Fibroblast of lung (primary cell): ENCODE data around the gene PANK1.

ENCODE experiments used
- EZH2 ChIP-seq: IDR thresholded peaks from 2 replicates; pipeline ENCODE4 v1.5.1; 2012; ENCODE audit warnings: low read length, control low read depth, mild to moderate bottlenecking; ENCODE audit errors: missing control alignments
- TF ChIP-seq, protein P1 (sequence below), 2 donors: IDR thresholded peaks in 1 of 2; conservative IDR thresholded peaks in 1 of 2; 1 replicate in 1 of 2; 2 replicates in 1 of 2; pipeline ENCODE4 v1.5.1; 2011 to 2012; ENCODE audit warnings: low read length in 2 of 2, control low read depth in 1 of 2, inconsistent platforms in 1 of 2, low read depth in 1 of 2, mild to moderate bottlenecking in 1 of 2

DNA sequence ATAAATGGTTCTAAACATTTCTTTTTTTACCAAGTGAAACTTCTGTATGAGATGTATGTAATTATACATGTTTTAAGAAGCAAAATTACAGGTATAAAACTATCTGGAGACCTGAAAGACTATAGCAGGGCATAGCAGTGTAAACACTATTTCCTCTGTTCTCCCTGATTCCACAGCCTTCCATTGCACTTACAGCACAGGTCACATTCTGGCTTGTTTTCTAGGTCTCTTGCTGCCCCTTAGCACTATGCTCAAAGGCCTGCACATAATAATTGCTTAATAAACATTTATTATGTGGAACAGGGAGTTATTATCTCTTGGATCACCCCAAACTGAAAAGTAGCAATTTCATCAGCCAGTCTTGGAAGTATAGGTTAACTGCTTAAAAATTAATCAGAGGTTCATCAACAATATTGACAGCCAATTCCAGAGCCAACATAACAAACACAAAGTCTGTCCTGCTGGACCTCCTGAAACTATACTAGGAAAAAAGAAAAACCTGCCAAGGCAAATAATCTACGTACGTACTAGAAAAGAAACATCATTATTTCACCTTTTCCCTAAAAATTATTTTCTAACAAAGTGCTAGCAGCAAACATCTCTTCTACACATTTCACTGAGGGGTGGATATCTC lies 43.2 kb downstream of the PANK1 start:
- TF ChIP-seq, protein P1, sequence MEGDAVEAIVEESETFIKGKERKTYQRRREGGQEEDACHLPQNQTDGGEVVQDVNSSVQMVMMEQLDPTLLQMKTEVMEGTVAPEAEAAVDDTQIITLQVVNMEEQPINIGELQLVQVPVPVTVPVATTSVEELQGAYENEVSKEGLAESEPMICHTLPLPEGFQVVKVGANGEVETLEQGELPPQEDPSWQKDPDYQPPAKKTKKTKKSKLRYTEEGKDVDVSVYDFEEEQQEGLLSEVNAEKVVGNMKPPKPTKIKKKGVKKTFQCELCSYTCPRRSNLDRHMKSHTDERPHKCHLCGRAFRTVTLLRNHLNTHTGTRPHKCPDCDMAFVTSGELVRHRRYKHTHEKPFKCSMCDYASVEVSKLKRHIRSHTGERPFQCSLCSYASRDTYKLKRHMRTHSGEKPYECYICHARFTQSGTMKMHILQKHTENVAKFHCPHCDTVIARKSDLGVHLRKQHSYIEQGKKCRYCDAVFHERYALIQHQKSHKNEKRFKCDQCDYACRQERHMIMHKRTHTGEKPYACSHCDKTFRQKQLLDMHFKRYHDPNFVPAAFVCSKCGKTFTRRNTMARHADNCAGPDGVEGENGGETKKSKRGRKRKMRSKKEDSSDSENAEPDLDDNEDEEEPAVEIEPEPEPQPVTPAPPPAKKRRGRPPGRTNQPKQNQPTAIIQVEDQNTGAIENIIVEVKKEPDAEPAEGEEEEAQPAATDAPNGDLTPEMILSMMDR (conservative IDR thresholded peaks at IDR 0.05 in 1 of 2, IDR thresholded peaks at IDR 0.05 in 1 of 2; ENCODE audit: low read depth in 1 of 2, low read length in 2 of 2): no peak
- TF ChIP-seq EZH2: no peak
